HepG2 (cell line): ENCODE measurements around the gene SEC14L1. TPM values are rescaled to one million over a fixed set of nuclear protein-coding genes. Genes with fewer than 3 reads are reported as not detected.
A peak's percentile ranks its signal among the peaks of the same experiment; 100 is the strongest.

Source experiments
- AKNA ChIP-seq: sonication (generic); formaldehyde crosslinking; IDR thresholded peaks from 2 replicates; pipeline ENCODE4 v1.4.0; 2020; ENCODE audit warnings: missing genetic modification reagents, borderline replicate concordance
- ARNT2 ChIP-seq: sonication (generic); formaldehyde crosslinking; IDR thresholded peaks from 2 replicates; pipeline ENCODE4 v1.8.0; 2022; ENCODE audit warnings: mild to moderate bottlenecking, low read depth, missing genetic modification reagents, moderate library complexity
- ATF6 ChIP-seq: sonication (generic); formaldehyde crosslinking; conservative IDR thresholded peaks from 2 replicates; pipeline ENCODE4 v1.4.0; 2020; ENCODE audit warnings: missing genetic modification reagents
- DBP ChIP-seq: sonication (generic); formaldehyde crosslinking; IDR thresholded peaks from 2 replicates; pipeline ENCODE4 v1.4.0; 2020; ENCODE audit warnings: missing genetic modification reagents; ENCODE audit errors: not compliant biosample characterization
- FUBP1 ChIP-seq: sonication (generic); formaldehyde crosslinking; IDR thresholded peaks from 2 replicates; pipeline ENCODE4 v1.5.1; 2020; ENCODE audit warnings: missing genetic modification reagents, mild to moderate bottlenecking, borderline replicate concordance
- LCORL ChIP-seq, 2 experiments: fragments of 450-650 bp in 1 of 2; sonication (generic) in 1 of 2; formaldehyde crosslinking in 1 of 2; IDR thresholded peaks; 2 replicates each; pipeline versions ENCODE4 v1.5.0 to v1.6.1; 2017 to 2020; ENCODE audit warnings: antibody characterized with exemption in 1 of 2, missing genetic modification reagents in 1 of 2
- POLR2AphosphoS2 ChIP-seq: IDR thresholded peaks from 2 replicates; pipeline ENCODE4 v1.6.1; 2011; ENCODE audit warnings: low read depth, low read length, improper control_type of control experiment
- ZBTB38 ChIP-seq: sonication (generic); formaldehyde crosslinking; IDR thresholded peaks from 2 replicates; pipeline ENCODE4 v1.5.1; 2020; ENCODE audit warnings: mild to moderate bottlenecking, missing genetic modification reagents
- ZNF33B ChIP-seq: sonication (generic); formaldehyde crosslinking; IDR thresholded peaks from 2 replicates; pipeline ENCODE4 v1.5.1; 2020; ENCODE audit warnings: mild to moderate bottlenecking, missing genetic modification reagents
- polyA plus RNA-seq, 8 experiments: library from polyadenylated mRNA; depleted of rRNA in 3 of 8; stranded (reverse) in 7 of 8; unstranded in 1 of 8; fragments of >200 nt; fragmentation: Illumina TruSeq in 4 of 8; extraction: Trizol in 4 of 8; gene quantifications; 2 replicates each; pipeline versions ENCODE4 v1.2.1 to v1.2.3, GENCODE V29; 2011 to 2016; ENCODE audit warnings: low read depth in 4 of 8, missing spikeins in 1 of 8, mixed read lengths in 1 of 8; ENCODE audit not compliant: insufficient read depth in 1 of 8
- total RNA-seq, 5 experiments: library from RNA; depleted of rRNA; stranded (reverse); fragments of >200 nt; fragmentation: Illumina TruSeq; extraction: Trizol; gene quantifications; 2 replicates each; pipeline ENCODE4 v1.2.3, GENCODE V29; 2016; ENCODE audit warnings: low read depth in 1 of 5
- TF ChIP-seq, protein P1 (sequence below): sonication (generic); formaldehyde crosslinking; IDR thresholded peaks from one replicate; pipeline ENCODE4 v1.5.1; 2020; ENCODE audit warnings: mild to moderate bottlenecking, missing genetic modification reagents; ENCODE audit errors: not compliant biosample characterization

The SEC14L1 gene
- total and polyA plus RNA-seq, 2 of the 13 experiments (the other 11 are each of a cell fraction or from before 2014, with no cell fraction given) = 26.3 to 43.9 TPM

GRCh38 chr17:77209330-77209748, 68.6 kb downstream of the SEC14L1 start (continued):
- TF ChIP-seq AKNA (CRISPR knock-in tag) (no peak), DBP (no peak), ZBTB38 (CRISPR knock-in tag) (peak; percentile 98), POLR2AphosphoS2 (no peak), FUBP1 (CRISPR knock-in tag) (no peak), ARNT2 (CRISPR knock-in tag) (no peak), ZNF33B (CRISPR knock-in tag) (no peak), LCORL (IDR thresholded peaks at IDR 0.05) (no peak), LCORL (CRISPR knock-in tag; IDR thresholded peaks at IDR 0.05) (peak; percentile 56; the same call in 1 of the 2 replicates), ATF6 (CRISPR knock-in tag) (no peak)
- TF ChIP-seq, protein P1, sequence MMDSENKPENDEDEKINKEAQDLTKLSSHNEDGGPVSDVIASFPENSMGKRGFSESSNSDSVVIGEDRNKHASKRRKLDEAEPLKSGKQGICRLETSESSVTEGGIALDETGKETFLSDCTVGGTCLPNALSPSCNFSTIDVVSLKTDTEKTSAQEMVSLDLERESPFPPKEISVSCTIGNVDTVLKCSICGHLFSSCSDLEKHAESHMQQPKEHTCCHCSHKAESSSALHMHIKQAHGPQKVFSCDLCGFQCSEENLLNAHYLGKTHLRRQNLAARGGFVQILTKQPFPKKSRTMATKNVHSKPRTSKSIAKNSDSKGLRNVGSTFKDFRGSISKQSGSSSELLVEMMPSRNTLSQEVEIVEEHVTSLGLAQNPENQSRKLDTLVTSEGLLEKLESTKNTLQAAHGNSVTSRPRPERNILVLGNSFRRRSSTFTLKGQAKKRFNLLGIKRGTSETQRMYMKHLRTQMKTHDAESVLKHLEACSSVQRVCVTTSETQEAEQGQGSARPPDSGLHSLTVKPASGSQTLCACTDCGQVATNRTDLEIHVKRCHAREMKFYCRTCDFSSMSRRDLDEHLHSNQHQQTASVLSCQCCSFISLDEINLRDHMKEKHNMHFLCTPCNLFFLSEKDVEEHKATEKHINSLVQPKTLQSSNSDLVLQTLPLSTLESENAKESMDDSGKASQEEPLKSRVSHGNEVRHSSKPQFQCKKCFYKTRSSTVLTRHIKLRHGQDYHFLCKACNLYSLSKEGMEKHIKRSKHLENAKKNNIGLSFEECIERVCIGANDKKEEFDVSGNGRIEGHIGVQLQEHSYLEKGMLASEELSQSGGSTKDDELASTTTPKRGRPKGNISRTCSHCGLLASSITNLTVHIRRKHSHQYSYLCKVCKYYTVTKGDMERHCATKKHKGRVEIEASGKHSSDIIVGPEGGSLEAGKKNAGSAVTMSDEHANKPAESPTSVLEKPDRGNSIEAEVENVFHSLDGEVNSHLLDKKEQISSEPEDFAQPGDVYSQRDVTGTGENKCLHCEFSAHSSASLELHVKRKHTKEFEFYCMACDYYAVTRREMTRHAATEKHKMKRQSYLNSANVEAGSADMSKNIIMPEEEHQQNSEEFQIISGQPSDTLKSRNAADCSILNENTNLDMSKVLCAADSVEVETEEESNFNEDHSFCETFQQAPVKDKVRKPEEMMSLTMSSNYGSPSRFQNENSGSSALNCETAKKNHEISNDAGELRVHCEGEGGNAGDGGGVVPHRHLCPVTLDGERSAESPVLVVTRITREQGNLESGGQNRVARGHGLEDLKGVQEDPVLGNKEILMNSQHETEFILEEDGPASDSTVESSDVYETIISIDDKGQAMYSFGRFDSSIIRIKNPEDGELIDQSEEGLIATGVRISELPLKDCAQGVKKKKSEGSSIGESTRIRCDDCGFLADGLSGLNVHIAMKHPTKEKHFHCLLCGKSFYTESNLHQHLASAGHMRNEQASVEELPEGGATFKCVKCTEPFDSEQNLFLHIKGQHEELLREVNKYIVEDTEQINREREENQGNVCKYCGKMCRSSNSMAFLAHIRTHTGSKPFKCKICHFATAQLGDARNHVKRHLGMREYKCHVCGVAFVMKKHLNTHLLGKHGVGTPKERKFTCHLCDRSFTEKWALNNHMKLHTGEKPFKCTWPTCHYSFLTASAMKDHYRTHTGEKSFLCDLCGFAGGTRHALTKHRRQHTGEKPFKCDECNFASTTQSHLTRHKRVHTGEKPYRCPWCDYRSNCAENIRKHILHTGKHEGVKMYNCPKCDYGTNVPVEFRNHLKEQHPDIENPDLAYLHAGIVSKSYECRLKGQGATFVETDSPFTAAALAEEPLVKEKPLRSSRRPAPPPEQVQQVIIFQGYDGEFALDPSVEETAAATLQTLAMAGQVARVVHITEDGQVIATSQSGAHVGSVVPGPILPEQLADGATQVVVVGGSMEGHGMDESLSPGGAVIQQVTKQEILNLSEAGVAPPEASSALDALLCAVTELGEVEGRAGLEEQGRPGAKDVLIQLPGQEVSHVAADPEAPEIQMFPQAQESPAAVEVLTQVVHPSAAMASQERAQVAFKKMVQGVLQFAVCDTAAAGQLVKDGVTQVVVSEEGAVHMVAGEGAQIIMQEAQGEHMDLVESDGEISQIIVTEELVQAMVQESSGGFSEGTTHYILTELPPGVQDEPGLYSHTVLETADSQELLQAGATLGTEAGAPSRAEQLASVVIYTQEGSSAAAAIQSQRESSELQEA (CRISPR knock-in tag) = no peak
